Tibial nerve (tissue), 4 donors: ENCODE results near the gene TRPV6.

Source experiments
- CTCF ChIP-seq, 5 experiments: fragments of 200-600 bp in 3 of 5; fragments of 450-650 bp in 2 of 5; sonication (generic) in 3 of 5; IDR thresholded peaks; one replicate each; pipeline ENCODE4 v1.5.1; 2016 to 2019; ENCODE audit warnings: antibody characterized with exemption in 5 of 5, mild to moderate bottlenecking in 3 of 5, moderate library complexity in 2 of 5
- EP300 ChIP-seq, 2 donors: sonication (generic); formaldehyde crosslinking; IDR thresholded peaks; one replicate each; pipeline ENCODE4 v1.6.1; 2017; ENCODE audit warnings: antibody characterized with exemption in 2 of 2, mild to moderate bottlenecking in 1 of 2
- POLR2A ChIP-seq, 2 donors: fragments of 450-650 bp; IDR thresholded peaks; one replicate each; pipeline ENCODE4 v1.6.1; 2017; ENCODE audit warnings: antibody characterized with exemption in 2 of 2, mild to moderate bottlenecking in 2 of 2, moderate library complexity in 2 of 2

GRCh38 chr7:142927085-142927745, 41.7 kb upstream of the TRPV6 start:
- TF ChIP-seq POLR2A (IDR thresholded peaks at IDR 0.05) (no peak), CTCF (IDR thresholded peaks at IDR 0.05) (no peak), EP300 (IDR thresholded peaks at IDR 0.05) (peak in 1 of 2 donors; percentile 45)
